ENCODE measurements around the gene PTPRD.

DNA sequence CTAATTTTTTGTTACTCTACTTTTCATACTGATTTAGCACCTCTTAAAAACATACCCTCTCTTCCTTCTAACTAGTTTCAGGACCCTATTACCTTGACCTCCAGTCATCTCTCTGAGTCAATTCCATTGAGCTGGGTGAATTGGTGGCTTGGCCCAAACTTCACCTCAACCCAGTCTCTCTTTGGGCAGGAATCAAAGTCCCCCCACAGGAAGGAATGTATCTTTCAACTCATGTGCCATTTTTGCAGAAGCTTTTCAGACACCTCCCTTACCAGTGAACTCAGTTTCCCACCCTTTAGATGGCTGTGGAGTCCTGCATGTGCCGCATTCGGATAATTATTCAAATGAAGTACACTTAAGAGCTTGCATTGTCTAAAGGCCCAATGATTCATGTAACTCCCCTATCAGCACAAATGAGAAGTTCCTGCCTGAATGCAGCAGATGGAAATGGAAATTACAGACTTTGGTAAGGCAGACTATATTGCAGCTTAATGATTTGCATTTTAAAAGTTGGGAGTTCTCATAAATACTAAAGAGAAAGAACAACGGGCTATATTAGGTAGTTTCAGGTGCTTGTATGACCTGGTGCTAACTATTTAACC, 693.5 kb downstream of the PTPRD start:
- TF ChIP-seq, protein P1, sequence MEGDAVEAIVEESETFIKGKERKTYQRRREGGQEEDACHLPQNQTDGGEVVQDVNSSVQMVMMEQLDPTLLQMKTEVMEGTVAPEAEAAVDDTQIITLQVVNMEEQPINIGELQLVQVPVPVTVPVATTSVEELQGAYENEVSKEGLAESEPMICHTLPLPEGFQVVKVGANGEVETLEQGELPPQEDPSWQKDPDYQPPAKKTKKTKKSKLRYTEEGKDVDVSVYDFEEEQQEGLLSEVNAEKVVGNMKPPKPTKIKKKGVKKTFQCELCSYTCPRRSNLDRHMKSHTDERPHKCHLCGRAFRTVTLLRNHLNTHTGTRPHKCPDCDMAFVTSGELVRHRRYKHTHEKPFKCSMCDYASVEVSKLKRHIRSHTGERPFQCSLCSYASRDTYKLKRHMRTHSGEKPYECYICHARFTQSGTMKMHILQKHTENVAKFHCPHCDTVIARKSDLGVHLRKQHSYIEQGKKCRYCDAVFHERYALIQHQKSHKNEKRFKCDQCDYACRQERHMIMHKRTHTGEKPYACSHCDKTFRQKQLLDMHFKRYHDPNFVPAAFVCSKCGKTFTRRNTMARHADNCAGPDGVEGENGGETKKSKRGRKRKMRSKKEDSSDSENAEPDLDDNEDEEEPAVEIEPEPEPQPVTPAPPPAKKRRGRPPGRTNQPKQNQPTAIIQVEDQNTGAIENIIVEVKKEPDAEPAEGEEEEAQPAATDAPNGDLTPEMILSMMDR (IDR thresholded peaks at IDR 0.05 in 4 of 5, conservative IDR thresholded peaks at IDR 0.05 in 1 of 5), result no peak
- no peak for TF ChIP-seq POLR2A (IDR thresholded peaks at IDR 0.05)
